HepG2 (cell line): Measurements from ENCODE around the gene CATSPERD. TPM values are rescaled to one million over a fixed set of nuclear protein-coding genes. Genes with fewer than 3 reads are reported as not detected.

Experiments used
- CEBPB ChIP-seq: IDR thresholded peaks from 2 replicates; pipeline ENCODE4 v1.6.1; 2011; ENCODE audit warnings: low read depth, low read length, improper control_type of control experiment, borderline replicate concordance
- CHD4 ChIP-seq: fragments of 200-600 bp; sonication (generic); IDR thresholded peaks from 2 replicates; pipeline ENCODE4 v1.7.0; 2017; ENCODE audit warnings: mild to moderate bottlenecking, low read length, borderline replicate concordance
- CREM ChIP-seq, 2 experiments: sonication (generic) in 1 of 2; formaldehyde crosslinking in 1 of 2; IDR thresholded peaks; 2 replicates each; pipeline versions ENCODE4 v1.4.0 to v1.6.1; 2016 to 2020; ENCODE audit warnings: antibody characterized with exemption in 1 of 2, mild to moderate bottlenecking in 1 of 2, missing genetic modification reagents in 1 of 2
- HOXA7 ChIP-seq: sonication (generic); formaldehyde crosslinking; IDR thresholded peaks from 2 replicates; pipeline ENCODE4 v1.8.1; 2022; ENCODE audit warnings: mild to moderate bottlenecking, missing genetic modification reagents, moderate library complexity
- JDP2 ChIP-seq: sonication (generic); formaldehyde crosslinking; IDR thresholded peaks from 2 replicates; pipeline ENCODE4 v1.8.1; 2022; ENCODE audit warnings: missing genetic modification reagents, borderline replicate concordance
- MTF2 ChIP-seq: sonication (generic); formaldehyde crosslinking; IDR thresholded peaks from 2 replicates; pipeline ENCODE4 v1.5.0; 2020; ENCODE audit warnings: missing genetic modification reagents, borderline replicate concordance
- NR2F1 ChIP-seq, 2 experiments: fragments of 450-650 bp in 1 of 2; formaldehyde crosslinking in 1 of 2; IDR thresholded peaks; 2 replicates each; pipeline versions ENCODE4 v1.5.0 to v1.6.1; 2016 to 2020; ENCODE audit warnings: mild to moderate bottlenecking in 1 of 2, missing compliant biosample characterization in 1 of 2, missing genetic modification reagents in 1 of 2, moderate library complexity in 1 of 2
- PAWR ChIP-seq: sonication (generic); formaldehyde crosslinking; IDR thresholded peaks from 2 replicates; pipeline ENCODE4 v1.4.0; 2020; ENCODE audit warnings: missing genetic modification reagents, mild to moderate bottlenecking, borderline replicate concordance
- TGIF2 ChIP-seq: IDR thresholded peaks from 2 replicates; pipeline ENCODE4 v1.6.1; 2016; ENCODE audit warnings: control low read depth, missing compliant biosample characterization
- TP53 ChIP-seq: sonication (generic); formaldehyde crosslinking; conservative IDR thresholded peaks from 2 replicates; pipeline ENCODE4 v1.4.0; 2020; ENCODE audit warnings: missing genetic modification reagents
- ZBTB21 ChIP-seq: sonication (generic); formaldehyde crosslinking; IDR thresholded peaks from 2 replicates; pipeline ENCODE4 v1.4.0; 2020; ENCODE audit warnings: missing genetic modification reagents
- ZBTB33 ChIP-seq: sonication (generic); formaldehyde crosslinking; IDR thresholded peaks from 2 replicates; pipeline ENCODE4 v1.4.0; 2020; ENCODE audit warnings: missing genetic modification reagents
- ZFP36L1 ChIP-seq: sonication (generic); formaldehyde crosslinking; IDR thresholded peaks from 2 replicates; pipeline ENCODE4 v1.8.0; 2022; ENCODE audit warnings: mild to moderate bottlenecking, missing genetic modification reagents, moderate library complexity
- ZKSCAN5 ChIP-seq: sonication (generic); formaldehyde crosslinking; IDR thresholded peaks from 2 replicates; pipeline ENCODE4 v1.5.1; 2020; ENCODE audit warnings: mild to moderate bottlenecking, missing genetic modification reagents
- ZNF205 ChIP-seq: IDR thresholded peaks from 2 replicates; pipeline ENCODE4 v1.6.1; 2018; ENCODE audit warnings: missing biosample characterization, missing genetic modification reagents
- ZNF326 ChIP-seq: sonication (generic); formaldehyde crosslinking; IDR thresholded peaks from 2 replicates; pipeline ENCODE4 v1.4.0; 2020; ENCODE audit warnings: missing genetic modification reagents, borderline replicate concordance
- ZNF431 ChIP-seq: sonication (generic); formaldehyde crosslinking; IDR thresholded peaks from 2 replicates; pipeline ENCODE4 v1.9.0; 2022; ENCODE audit warnings: missing genetic modification reagents, low read depth, mild to moderate bottlenecking, borderline replicate concordance
- ZNF576 ChIP-seq: sonication (generic); formaldehyde crosslinking; IDR thresholded peaks from 2 replicates; pipeline ENCODE4 v1.4.0; 2020; ENCODE audit warnings: mild to moderate bottlenecking, missing genetic modification reagents
- ZNF629 ChIP-seq: sonication (generic); formaldehyde crosslinking; conservative IDR thresholded peaks from 2 replicates; pipeline ENCODE4 v1.5.0; 2020; ENCODE audit warnings: missing genetic modification reagents
- ZNF761 ChIP-seq: sonication (generic); formaldehyde crosslinking; conservative IDR thresholded peaks from 2 replicates; pipeline ENCODE4 v1.4.0; 2020; ENCODE audit warnings: mild to moderate bottlenecking, missing genetic modification reagents
- ZNF773 ChIP-seq: sonication (generic); formaldehyde crosslinking; IDR thresholded peaks from 2 replicates; pipeline ENCODE4 v1.4.0; 2020; ENCODE audit warnings: missing genetic modification reagents, borderline replicate concordance
- ZNF891 ChIP-seq: sonication (generic); formaldehyde crosslinking; IDR thresholded peaks from 2 replicates; pipeline ENCODE4 v1.5.0; 2020; ENCODE audit warnings: mild to moderate bottlenecking, missing genetic modification reagents
- ZSCAN20 ChIP-seq: sonication (generic); formaldehyde crosslinking; IDR thresholded peaks from 2 replicates; pipeline ENCODE4 v1.4.0; 2020; ENCODE audit warnings: missing genetic modification reagents, mild to moderate bottlenecking, borderline replicate concordance
- polyA plus RNA-seq, 8 experiments: library from polyadenylated mRNA; depleted of rRNA in 3 of 8; stranded (reverse) in 7 of 8; unstranded in 1 of 8; fragments of >200 nt; fragmentation: Illumina TruSeq in 4 of 8; extraction: Trizol in 4 of 8; gene quantifications; 2 replicates each; pipeline versions ENCODE4 v1.2.1 to v1.2.3, GENCODE V29; 2011 to 2016; ENCODE audit warnings: low read depth in 4 of 8, missing spikeins in 1 of 8, mixed read lengths in 1 of 8; ENCODE audit not compliant: insufficient read depth in 1 of 8
- total RNA-seq, 5 experiments: library from RNA; depleted of rRNA; stranded (reverse); fragments of >200 nt; fragmentation: Illumina TruSeq; extraction: Trizol; gene quantifications; 2 replicates each; pipeline ENCODE4 v1.2.3, GENCODE V29; 2016; ENCODE audit warnings: low read depth in 1 of 5
- TF ChIP-seq, protein P1 (sequence below): sonication (generic); formaldehyde crosslinking; IDR thresholded peaks from 2 replicates; pipeline ENCODE4 v1.9.0; 2022; ENCODE audit warnings: missing genetic modification reagents, mild to moderate bottlenecking, borderline replicate concordance
- TF ChIP-seq, protein P2 (sequence below): sonication (generic); formaldehyde crosslinking; IDR thresholded peaks from 2 replicates; pipeline ENCODE4 v1.4.0; 2020; ENCODE audit warnings: mild to moderate bottlenecking, missing genetic modification reagents, borderline replicate concordance

CATSPERD gene
- total and polyA plus RNA-seq, 2 of the 13 experiments (the other 11 are each of a cell fraction or from before 2014, with no cell fraction given): 0.04 TPM; not detected in 1

DNA sequence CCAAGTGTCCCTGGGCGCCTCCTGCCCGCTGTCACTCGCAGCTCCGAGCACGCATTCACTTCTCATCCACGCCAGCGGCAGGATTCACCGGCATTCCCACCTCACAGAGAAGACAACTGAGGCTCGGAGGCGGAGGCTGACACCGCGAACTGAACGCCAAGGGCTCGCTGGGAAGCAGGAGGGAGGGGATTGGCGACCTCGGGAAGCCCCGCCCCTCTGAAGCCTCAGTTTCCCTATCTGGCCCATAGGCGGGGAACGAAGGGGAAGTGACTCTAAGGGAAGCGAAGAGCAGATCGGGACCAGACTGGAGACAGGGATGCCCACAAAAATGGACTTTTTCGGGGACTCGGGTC lies 40.4 kb upstream of the CATSPERD start (continued):
- TF ChIP-seq ZBTB33 (CRISPR knock-in tag): no peak; the same call in 1 of the 2 replicates
- TF ChIP-seq, protein P1, sequence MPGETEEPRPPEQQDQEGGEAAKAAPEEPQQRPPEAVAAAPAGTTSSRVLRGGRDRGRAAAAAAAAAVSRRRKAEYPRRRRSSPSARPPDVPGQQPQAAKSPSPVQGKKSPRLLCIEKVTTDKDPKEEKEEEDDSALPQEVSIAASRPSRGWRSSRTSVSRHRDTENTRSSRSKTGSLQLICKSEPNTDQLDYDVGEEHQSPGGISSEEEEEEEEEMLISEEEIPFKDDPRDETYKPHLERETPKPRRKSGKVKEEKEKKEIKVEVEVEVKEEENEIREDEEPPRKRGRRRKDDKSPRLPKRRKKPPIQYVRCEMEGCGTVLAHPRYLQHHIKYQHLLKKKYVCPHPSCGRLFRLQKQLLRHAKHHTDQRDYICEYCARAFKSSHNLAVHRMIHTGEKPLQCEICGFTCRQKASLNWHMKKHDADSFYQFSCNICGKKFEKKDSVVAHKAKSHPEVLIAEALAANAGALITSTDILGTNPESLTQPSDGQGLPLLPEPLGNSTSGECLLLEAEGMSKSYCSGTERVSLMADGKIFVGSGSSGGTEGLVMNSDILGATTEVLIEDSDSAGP (CRISPR knock-in tag): no peak
- peak; percentile 82; the same call in 1 of the 2 replicates for TF ChIP-seq MTF2 (CRISPR knock-in tag)
- TF ChIP-seq JDP2 (CRISPR knock-in tag): no peak
- TF ChIP-seq PAWR: no peak
- no peak for TF ChIP-seq CEBPB
- no peak for TF ChIP-seq ZKSCAN5 (CRISPR knock-in tag)
- TF ChIP-seq CREM (IDR thresholded peaks at IDR 0.05): no peak
- TF ChIP-seq CREM (CRISPR knock-in tag; IDR thresholded peaks at IDR 0.05): no peak
- TF ChIP-seq ZFP36L1: no peak
- no peak for TF ChIP-seq ZNF773
- TF ChIP-seq ZBTB21 (CRISPR knock-in tag): peak; percentile 32; the same call in 1 of the 2 replicates
- TF ChIP-seq, protein P2, sequence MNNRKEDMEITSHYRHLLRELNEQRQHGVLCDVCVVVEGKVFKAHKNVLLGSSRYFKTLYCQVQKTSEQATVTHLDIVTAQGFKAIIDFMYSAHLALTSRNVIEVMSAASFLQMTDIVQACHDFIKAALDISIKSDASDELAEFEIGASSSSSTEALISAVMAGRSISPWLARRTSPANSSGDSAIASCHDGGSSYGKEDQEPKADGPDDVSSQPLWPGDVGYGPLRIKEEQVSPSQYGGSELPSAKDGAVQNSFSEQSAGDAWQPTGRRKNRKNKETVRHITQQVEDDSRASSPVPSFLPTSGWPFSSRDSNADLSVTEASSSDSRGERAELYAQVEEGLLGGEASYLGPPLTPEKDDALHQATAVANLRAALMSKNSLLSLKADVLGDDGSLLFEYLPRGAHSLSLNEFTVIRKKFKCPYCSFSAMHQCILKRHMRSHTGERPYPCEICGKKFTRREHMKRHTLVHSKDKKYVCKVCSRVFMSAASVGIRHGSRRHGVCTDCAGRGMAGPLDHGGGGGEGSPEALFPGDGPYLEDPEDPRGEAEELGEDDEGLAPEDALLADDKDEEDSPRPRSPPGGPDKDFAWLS (CRISPR knock-in tag): no peak
- TF ChIP-seq TP53: no peak
- TF ChIP-seq ZSCAN20 (CRISPR knock-in tag): no peak
- TF ChIP-seq ZNF576 (CRISPR knock-in tag): 0 out of 2 replicates have a peak, but pooled peaks have one; percentile 46
- TF ChIP-seq HOXA7 (CRISPR knock-in tag): no peak
- TF ChIP-seq ZNF761 (CRISPR knock-in tag): peak; percentile 82; the same call in 1 of the 2 replicates
- TF ChIP-seq ZNF431 (CRISPR knock-in tag): no peak
- no peak; the same call in 1 of the 2 replicates for TF ChIP-seq ZNF205 (CRISPR knock-in tag)
- no peak for TF ChIP-seq CHD4
- TF ChIP-seq ZNF326: no peak
- 0 out of 4 replicates have a peak, but pooled peaks of 1 of the 2 experiments have one; percentile 6 for TF ChIP-seq NR2F1 (CRISPR knock-in tag; IDR thresholded peaks at IDR 0.05)
- no peak for TF ChIP-seq TGIF2
- TF ChIP-seq ZNF629 (CRISPR knock-in tag): 0 out of 2 replicates have a peak, but pooled peaks have one; percentile 43
- peak; percentile 23; the same call in 1 of the 2 replicates for TF ChIP-seq ZNF891 (CRISPR knock-in tag)
